OCI-LY3 (cell line): ENCODE data around the gene SPP1.

Source experiments
- EZH2phosphoT487 ChIP-seq: fragments of 200-600 bp; shearing (Covaris generic); IDR thresholded peaks from 2 replicates; pipeline ENCODE4 v1.6.1; 2018; ENCODE audit warnings: antibody characterized with exemption, mixed run types, low read depth
- TF ChIP-seq, protein P1 (sequence below): fragments of 200-600, 300-600 bp; sonication (generic); IDR thresholded peaks from 2 replicates; pipeline ENCODE4 v1.5.1; 2014; ENCODE audit warnings: antibody characterized with exemption, low read length, low read depth

DNA sequence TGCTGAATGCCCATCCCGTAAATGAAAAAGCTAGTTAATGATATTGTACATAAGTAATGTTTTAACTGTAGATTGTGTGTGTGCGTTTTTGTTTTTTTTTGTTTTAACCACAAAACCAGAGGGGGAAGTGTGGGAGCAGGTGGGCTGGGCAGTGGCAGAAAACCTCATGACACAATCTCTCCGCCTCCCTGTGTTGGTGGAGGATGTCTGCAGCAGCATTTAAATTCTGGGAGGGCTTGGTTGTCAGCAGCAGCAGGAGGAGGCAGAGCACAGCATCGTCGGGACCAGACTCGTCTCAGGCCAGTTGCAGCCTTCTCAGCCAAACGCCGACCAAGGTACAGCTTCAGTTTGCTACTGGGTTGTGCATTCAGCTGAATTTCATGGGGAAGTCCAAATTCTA, at the start of gene SPP1:
- TF ChIP-seq, protein P1, sequence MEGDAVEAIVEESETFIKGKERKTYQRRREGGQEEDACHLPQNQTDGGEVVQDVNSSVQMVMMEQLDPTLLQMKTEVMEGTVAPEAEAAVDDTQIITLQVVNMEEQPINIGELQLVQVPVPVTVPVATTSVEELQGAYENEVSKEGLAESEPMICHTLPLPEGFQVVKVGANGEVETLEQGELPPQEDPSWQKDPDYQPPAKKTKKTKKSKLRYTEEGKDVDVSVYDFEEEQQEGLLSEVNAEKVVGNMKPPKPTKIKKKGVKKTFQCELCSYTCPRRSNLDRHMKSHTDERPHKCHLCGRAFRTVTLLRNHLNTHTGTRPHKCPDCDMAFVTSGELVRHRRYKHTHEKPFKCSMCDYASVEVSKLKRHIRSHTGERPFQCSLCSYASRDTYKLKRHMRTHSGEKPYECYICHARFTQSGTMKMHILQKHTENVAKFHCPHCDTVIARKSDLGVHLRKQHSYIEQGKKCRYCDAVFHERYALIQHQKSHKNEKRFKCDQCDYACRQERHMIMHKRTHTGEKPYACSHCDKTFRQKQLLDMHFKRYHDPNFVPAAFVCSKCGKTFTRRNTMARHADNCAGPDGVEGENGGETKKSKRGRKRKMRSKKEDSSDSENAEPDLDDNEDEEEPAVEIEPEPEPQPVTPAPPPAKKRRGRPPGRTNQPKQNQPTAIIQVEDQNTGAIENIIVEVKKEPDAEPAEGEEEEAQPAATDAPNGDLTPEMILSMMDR = no peak
- TF ChIP-seq EZH2phosphoT487 = no peak
